Gastrocnemius medialis (tissue), 4 donors: ENCODE results near the gene TNFSF12.

Experiments
- POLR2A ChIP-seq, 2 donors: fragments of 450-650 bp; IDR thresholded peaks; one replicate each; pipeline ENCODE4 v1.6.1; 2017; ENCODE audit warnings: antibody characterized with exemption in 2 of 2, mild to moderate bottlenecking in 2 of 2, moderate library complexity in 2 of 2
- TF ChIP-seq, protein P1 (sequence below), 5 experiments: fragments of 450-650 bp in 3 of 5; fragments of 200-600 bp in 2 of 5; sonication (generic) in 2 of 5; IDR thresholded peaks in 4 of 5; conservative IDR thresholded peaks in 1 of 5; 1 replicate in 4 of 5; 2 replicates in 1 of 5; pipeline ENCODE4 v1.5.1; 2016 to 2019; ENCODE audit warnings: antibody characterized with exemption in 5 of 5, mild to moderate bottlenecking in 3 of 5, moderate library complexity in 3 of 5

DNA sequence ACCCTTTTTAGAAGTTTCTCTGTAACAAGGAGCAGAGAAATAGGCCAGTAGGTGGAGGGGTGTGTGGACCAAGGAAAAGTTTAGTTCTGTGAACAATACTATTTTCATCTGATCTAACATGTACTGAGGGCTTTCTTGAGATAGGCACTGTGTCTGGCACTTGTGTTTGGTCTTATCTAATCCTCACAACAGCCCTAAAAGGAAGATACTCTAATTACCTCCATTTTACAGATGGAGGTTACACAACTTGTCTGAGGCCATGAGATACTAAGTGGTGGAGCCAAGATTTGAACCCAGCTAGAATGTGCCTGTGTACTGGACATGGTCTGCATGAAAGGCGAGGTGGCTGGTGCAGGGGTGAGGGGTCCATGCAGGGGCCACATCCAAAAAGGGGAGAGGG is 4.5 kb downstream of the TNFSF12 start:
- TF ChIP-seq, protein P1, sequence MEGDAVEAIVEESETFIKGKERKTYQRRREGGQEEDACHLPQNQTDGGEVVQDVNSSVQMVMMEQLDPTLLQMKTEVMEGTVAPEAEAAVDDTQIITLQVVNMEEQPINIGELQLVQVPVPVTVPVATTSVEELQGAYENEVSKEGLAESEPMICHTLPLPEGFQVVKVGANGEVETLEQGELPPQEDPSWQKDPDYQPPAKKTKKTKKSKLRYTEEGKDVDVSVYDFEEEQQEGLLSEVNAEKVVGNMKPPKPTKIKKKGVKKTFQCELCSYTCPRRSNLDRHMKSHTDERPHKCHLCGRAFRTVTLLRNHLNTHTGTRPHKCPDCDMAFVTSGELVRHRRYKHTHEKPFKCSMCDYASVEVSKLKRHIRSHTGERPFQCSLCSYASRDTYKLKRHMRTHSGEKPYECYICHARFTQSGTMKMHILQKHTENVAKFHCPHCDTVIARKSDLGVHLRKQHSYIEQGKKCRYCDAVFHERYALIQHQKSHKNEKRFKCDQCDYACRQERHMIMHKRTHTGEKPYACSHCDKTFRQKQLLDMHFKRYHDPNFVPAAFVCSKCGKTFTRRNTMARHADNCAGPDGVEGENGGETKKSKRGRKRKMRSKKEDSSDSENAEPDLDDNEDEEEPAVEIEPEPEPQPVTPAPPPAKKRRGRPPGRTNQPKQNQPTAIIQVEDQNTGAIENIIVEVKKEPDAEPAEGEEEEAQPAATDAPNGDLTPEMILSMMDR (IDR thresholded peaks at IDR 0.05 in 4 of 5, conservative IDR thresholded peaks at IDR 0.05 in 1 of 5): no peak
- no peak for TF ChIP-seq POLR2A (IDR thresholded peaks at IDR 0.05)
